Endothelial cell of umbilical vein (primary cell): Measurements from ENCODE around the gene NAT16. TPM values are rescaled to one million over a fixed set of nuclear protein-coding genes. Genes with fewer than 3 reads are reported as not detected.
A peak's percentile ranks its signal among the peaks of the same experiment; 100 is the strongest.

Source experiments
- Bru-seq: library from RNA; stranded (reverse); fragments of 400-500 nt; gene quantifications from one replicate; lab custom pipeline; 2021; lab: Mats Ljungman, UMichigan
- BruChase-seq, 2 experiments: library from RNA; stranded (reverse); fragments of 400-500 nt; gene quantifications; one replicate each; lab custom pipeline; 2021; lab: Mats Ljungman, UMichigan
- BruUV-seq: library from RNA; stranded (reverse); fragments of 400-500 nt; replicated peaks from 2 replicates; lab custom pipeline; 2021; lab: Mats Ljungman, UMichigan
- CTCF ChIA-PET: fragments of 300-600, 350-600 bp; sonication (Branson Sonifier 250); formaldehyde crosslinking; loops from one replicate; lab custom pipeline; 2021; ENCODE audit warnings: antibody characterized with exemption, inconsistent platforms; lab: Charles Lee
- POLR2A ChIA-PET: fragments of 300-600, 350-600 bp; sonication (Branson Sonifier 250); formaldehyde crosslinking; loops from one replicate; lab custom pipeline; 2021; ENCODE audit warnings: antibody characterized with exemption, inconsistent platforms; lab: Charles Lee
- DNase-seq: peaks from one replicate; pipeline ENCODE4 v3.0.0-alpha.2; 2011; ENCODE audit warnings: low read depth, low spot score
- FAIRE-seq: peaks from 2 replicates; lab custom pipeline; 2011; peaks lifted over from hg19 to GRCh38; lab: Jason Lieb, UNC
- H2AFZ ChIP-seq: 2 replicates; pipeline ENCODE4 v1.6.0; 2012; ENCODE audit warnings: low read depth, low read length, control low read depth, inconsistent platforms
- H3K27ac ChIP-seq: 2 replicates; pipeline ENCODE4 v1.5.1; 2011; ENCODE audit warnings: low read depth, mild to moderate bottlenecking, control low read depth, low read length, moderate library complexity; ENCODE audit not compliant: insufficient read depth
- H3K27me3 ChIP-seq, 2 experiments: 2 replicates each; pipeline versions ENCODE4 v1.6.0 to v1.6.1; 2011; ENCODE audit warnings: low read length in 2 of 2, mixed read lengths in 1 of 2; ENCODE audit not compliant: control insufficient read depth in 2 of 2, insufficient read depth in 2 of 2
- H3K36me3 ChIP-seq, 2 experiments: 2 replicates in 1 of 2; 3 replicates in 1 of 2; pipeline ENCODE4 v1.5.1; 2011; ENCODE audit warnings: low read length in 2 of 2, mild to moderate bottlenecking in 1 of 2, moderate library complexity in 1 of 2; ENCODE audit not compliant: control insufficient read depth in 2 of 2, insufficient read depth in 2 of 2; ENCODE audit errors: extremely low read depth in 1 of 2
- H3K4me1 ChIP-seq: 3 replicates; pipeline ENCODE4 v1.5.1; 2011; ENCODE audit warnings: mild to moderate bottlenecking, low read length; ENCODE audit not compliant: control insufficient read depth, insufficient read depth; ENCODE audit errors: extremely low read depth
- H3K4me2 ChIP-seq: 2 replicates; pipeline ENCODE4 v1.6.1; 2011; ENCODE audit warnings: low read length, control low read depth, mixed read lengths; ENCODE audit not compliant: insufficient read depth
- H3K4me3 ChIP-seq, 3 experiments: fragments of 200-600 bp in 1 of 3; sonication (generic), shearing (Covaris generic) in 1 of 3; replicated peaks in 1 of 3; 2 replicates each; pipeline ENCODE4 v1.5.1; 2011 to 2016; ENCODE audit warnings: control low read depth in 3 of 3, low read length in 3 of 3, mild to moderate bottlenecking in 2 of 3, inconsistent platforms in 1 of 3, low read depth in 1 of 3, moderate library complexity in 1 of 3; ENCODE audit not compliant: insufficient read depth in 1 of 3
- H3K79me2 ChIP-seq: 2 replicates; pipeline ENCODE4 v1.6.0; 2012; ENCODE audit warnings: low read length, inconsistent platforms; ENCODE audit not compliant: control insufficient read depth, insufficient read depth
- H3K9ac ChIP-seq: replicated peaks from 2 replicates; pipeline ENCODE3; 2011; ENCODE audit warnings: low read length, control low read depth; ENCODE audit not compliant: insufficient read depth; ENCODE audit errors: extremely low read depth
- H3K9me1 ChIP-seq: replicated peaks from 3 replicates; pipeline ENCODE4 v1.6.0; 2011; ENCODE audit warnings: mild to moderate bottlenecking, low read length; ENCODE audit not compliant: control insufficient read depth, insufficient read depth; ENCODE audit errors: extremely low read depth
- H3K9me3 ChIP-seq: replicated peaks from 2 replicates; pipeline ENCODE4 v1.5.1; 2012; ENCODE audit warnings: low read length, inconsistent platforms; ENCODE audit not compliant: control insufficient read depth, insufficient read depth
- H4K20me1 ChIP-seq: replicated peaks from 2 replicates; pipeline ENCODE3; 2011; ENCODE audit warnings: mild to moderate bottlenecking, low read length; ENCODE audit not compliant: control insufficient read depth, insufficient read depth; ENCODE audit errors: extremely low read depth
- EZH2 ChIP-seq: IDR thresholded peaks from 2 replicates; pipeline ENCODE4 v1.6.1; 2012; ENCODE audit warnings: borderline replicate concordance, low read depth, mild to moderate bottlenecking, moderate library complexity, low read length, inconsistent platforms; ENCODE audit not compliant: severe bottlenecking
- FOS ChIP-seq: IDR thresholded peaks from 2 replicates; pipeline ENCODE4 v1.6.1; 2011; ENCODE audit warnings: mild to moderate bottlenecking, low read length, moderate library complexity, borderline replicate concordance; ENCODE audit not compliant: insufficient read depth
- GATA2 ChIP-seq: IDR thresholded peaks from 2 replicates; pipeline ENCODE4 v1.7.0; 2011; ENCODE audit warnings: low read depth, mild to moderate bottlenecking, moderate library complexity, mixed read lengths, low read length; ENCODE audit not compliant: insufficient read length, insufficient read depth
- JUN ChIP-seq: IDR thresholded peaks from 2 replicates; pipeline ENCODE4 v1.6.1; 2011; ENCODE audit warnings: borderline replicate concordance, low read depth; ENCODE audit not compliant: insufficient read length, insufficient read depth
- MYC ChIP-seq: IDR thresholded peaks from one replicate; pipeline ENCODE4 v1.6.1; 2011; ENCODE audit warnings: mild to moderate bottlenecking, low read depth, low read length
- POLR2A ChIP-seq: IDR thresholded peaks from 2 replicates; pipeline ENCODE4 v1.6.1; 2012; ENCODE audit warnings: low read depth, mild to moderate bottlenecking, control low read depth, low read length
- POLR2AphosphoS5 ChIP-seq: IDR thresholded peaks from 2 replicates; pipeline ENCODE4 v1.6.1; 2012; ENCODE audit warnings: low read depth, mild to moderate bottlenecking, control low read depth, low read length, moderate library complexity; ENCODE audit not compliant: insufficient read depth
- dilution Hi-C: fragments of 300-500 bp; cut with MboI; formaldehyde crosslinking; loops from one replicate; pipeline ENCODE4 v1.15.0; 2019; ENCODE audit warnings: low sequenced_read_pairs; ENCODE audit not compliant: extremely low pct_ligation_motif_present
- intact Hi-C: fragments of 100-400 bp; cut with micrococcal nuclease; formaldehyde crosslinking; loops from one replicate; pipeline ENCODE4 v1.10.0; 2022
- long read RNA-seq: library from polyadenylated mRNA; stranded (forward); transcript quantifications from one replicate; pipeline ENCODE4 v2.0.0, GENCODE V29; 2021
- polyA minus RNA-seq, 3 experiments: library from RNA; depleted of rRNA, polyadenylated mRNA; stranded (reverse); fragments of >200 nt; gene quantifications; 1 replicate in 1 of 3; 2 replicates in 2 of 3; pipeline ENCODE4 v1.2.3, GENCODE V29; 2011
- polyA plus RNA-seq, 4 experiments: library from polyadenylated mRNA; depleted of rRNA in 3 of 4; stranded (reverse) in 3 of 4; unstranded in 1 of 4; fragments of >200 nt; gene quantifications; 2 replicates each; pipeline versions ENCODE4 v1.2.1 to v1.2.3, GENCODE V29; 2011 to 2012; ENCODE audit warnings: missing spikeins in 1 of 4
- total RNA-seq: library from RNA; stranded (reverse); gene quantifications from 2 replicates; pipeline ENCODE4 v1.2.3, GENCODE V29; 2021
- TF ChIP-seq, protein P1 (sequence below): IDR thresholded peaks from 2 replicates; pipeline ENCODE4 v1.6.1; 2011; ENCODE audit not compliant: insufficient read depth, insufficient read length

NAT16 gene
- total RNA-seq (not detected in 2 replicates), polyA plus RNA-seq (not detected in 2 replicates), polyA minus RNA-seq (not detected in 2 replicates), Bru-seq, nascent RNA (not detected), BruChase-seq, experiment 1, labeled RNA remaining after a 6-hour chase (not detected), BruChase-seq, experiment 2, labeled RNA remaining after a 2-hour chase (not detected)
- not detected in 2 replicates for polyA plus RNA-seq (2011; cell fraction: cytosol; rRNA removed)
- not detected in 2 replicates for polyA plus RNA-seq (2011; cell fraction: nucleus; rRNA removed)
- not detected in 2 replicates for polyA plus RNA-seq (2012)
- polyA minus RNA-seq (2011; cell fraction: cytosol; rRNA and poly(A)+ RNA removed): not detected
- not detected in 2 replicates for polyA minus RNA-seq (2011; cell fraction: nucleus; rRNA and poly(A)+ RNA removed)
- long read RNA-seq: 0 reads

DNA sequence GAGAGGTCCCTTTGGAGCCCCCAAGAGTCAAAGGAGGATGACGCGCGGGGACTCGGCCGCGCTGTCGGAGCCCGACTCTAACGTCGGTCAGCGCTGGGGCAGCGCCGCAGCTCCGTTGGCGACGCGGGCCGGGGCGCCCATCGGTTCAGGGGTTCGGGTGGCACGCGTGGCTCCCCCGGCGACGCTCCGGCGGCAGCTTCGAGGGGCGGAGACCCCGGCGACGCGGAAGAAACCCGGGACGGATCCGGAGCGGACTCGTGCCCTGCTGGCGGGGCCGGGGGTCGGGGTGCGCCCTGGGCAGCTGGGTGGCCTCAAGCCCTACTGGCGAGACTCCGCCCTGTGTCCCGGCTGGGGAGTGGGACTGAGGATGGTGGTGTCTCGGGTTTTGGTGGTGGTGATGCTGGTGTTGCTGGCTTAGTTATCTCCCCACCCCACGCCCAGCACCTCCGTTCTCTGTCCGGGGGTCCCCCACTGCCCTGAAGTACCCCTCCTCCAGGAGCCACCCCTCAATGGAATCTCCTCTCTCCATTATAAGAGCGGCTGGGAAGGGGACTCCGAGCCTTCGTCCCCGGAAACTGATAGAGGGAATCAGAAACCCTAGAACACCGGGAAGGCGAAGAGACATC lies at the start of gene NAT16:
TSS of gene NAT16 (minus strand) at position 164 of the 626 bp plus-strand sequence. CDS start 5,486 bp downstream, outside the sequence.
- Histone ChIP-seq H3K9ac (no peak within 1 kb of the TSS), H3K9me3 (no peaks in the 10 kb centered on the region), H2AFZ (no peak within 1 kb of the TSS), H3K79me2 (no peaks in the 10 kb centered on the region), H4K20me1 (no peaks in the 10 kb centered on the region), H3K4me2 (no peak within 1 kb of the TSS), H3K4me1 (no peaks in the 10 kb centered on the region), H3K27me3 (peaks cover 37 to 48% of the 10 kb centered on the region in 2 experiments), H3K27ac (no peak within 1 kb of the TSS), H3K4me3 (no peak within 1 kb of the TSS), H3K36me3 (no peaks in the 10 kb centered on the region), H3K9me1 (no peaks in the 10 kb centered on the region)
- FAIRE-seq (no peak), DNase-seq (no peak)
- ChIA-PET CTCF (interaction anchor here (1.0 kb wide), 2 partner anchors 12 to 36 kb away, joined by 4 to 5 read pairs; no protein-coding TSS in a partner anchor), POLR2A (no interaction called here)
- intact Hi-C loops (no loop called here), dilution Hi-C loops (no loop called here)
- TF ChIP-seq FOS: no peak
- TF ChIP-seq, protein P1, sequence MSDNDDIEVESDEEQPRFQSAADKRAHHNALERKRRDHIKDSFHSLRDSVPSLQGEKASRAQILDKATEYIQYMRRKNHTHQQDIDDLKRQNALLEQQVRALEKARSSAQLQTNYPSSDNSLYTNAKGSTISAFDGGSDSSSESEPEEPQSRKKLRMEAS: no peak
- no peak for TF ChIP-seq GATA2
- no peak for TF ChIP-seq POLR2A
- no peak for TF ChIP-seq POLR2AphosphoS5
- peak; percentile 93 for TF ChIP-seq EZH2
- TF ChIP-seq JUN: no peak
- TF ChIP-seq MYC: no peak
- no TSS peak for BruUV-seq
